Fibroblast of skin of left biceps (primary cell): Measurements from ENCODE around the gene CDK11B.

ENCODE experiments used
- DNase-seq, 2 experiments: peaks; one replicate each; pipeline ENCODE4 v3.0.0-alpha.2; 2013; ENCODE audit warnings: low read depth in 2 of 2

CDK11B gene

GRCh38 chr1:1627261-1627828 lies 31.5 kb downstream of the CDK11B start:
- DNase-seq: no peak

- no peak for DNase-seq
Measured at GRCh38 chr1:1626207-1627141, 32.3 kb downstream of the CDK11B start.

- no peak for DNase-seq
Measured at GRCh38 chr1:1625824-1626206, 33.0 kb downstream of the CDK11B start.

GRCh38 chr1:1625404-1625775 lies 33.4 kb downstream of the CDK11B start:
- no peak for DNase-seq

GRCh38 chr1:1624443-1625403 lies 34.1 kb downstream of the CDK11B start:
- no peak for DNase-seq

GRCh38 chr1:1623631-1624442 lies 35.0 kb downstream of the CDK11B start:
- no peak for DNase-seq

GRCh38 chr1:1623181-1623630 lies 35.6 kb downstream of the CDK11B start:
- no peak for DNase-seq

GRCh38 chr1:1622788-1623094 lies 36.1 kb downstream of the CDK11B start:
- DNase-seq: no peak

- no peak for DNase-seq
Measured at GRCh38 chr1:1622010-1622787, 36.6 kb downstream of the CDK11B start.

GRCh38 chr1:1621173-1622009 lies 37.4 kb downstream of the CDK11B start:
- DNase-seq: no peak

GRCh38 chr1:1620433-1621139 lies 38.2 kb downstream of the CDK11B start:
- no peak for DNase-seq

GRCh38 chr1:1619917-1620361 lies 38.9 kb downstream of the CDK11B start:
- no peak for DNase-seq

- DNase-seq: no peak
Measured at GRCh38 chr1:1618396-1619068, 40.3 kb downstream of the CDK11B start.

- DNase-seq: no peak
Measured at GRCh38 chr1:1617925-1618324, 40.9 kb downstream of the CDK11B start.

GRCh38 chr1:1617516-1617915 lies 41.3 kb downstream of the CDK11B start:
- DNase-seq: no peak

GRCh38 chr1:1616838-1617237 lies 42.0 kb downstream of the CDK11B start:
- no peak for DNase-seq

- no peak for DNase-seq
Measured at GRCh38 chr1:1616045-1616790, 42.6 kb downstream of the CDK11B start.
